Colonic mucosa (tissue), 4 donors: ENCODE measurements around the gene PRKAG2. TPM values are rescaled to one million over a fixed set of nuclear protein-coding genes. Genes with fewer than 3 reads are reported as not detected.

ENCODE experiments used
- DNase-seq: peaks from one replicate; pipeline ENCODE4 v3.0.0-alpha.2; 2020
- H3K27ac ChIP-seq: fragments of 200-600 bp; one replicate; pipeline ENCODE4 v1.8.0; 2021
- H3K27me3 ChIP-seq: fragments of 200-600 bp; one replicate; pipeline ENCODE4 v1.8.0; 2021
- H3K36me3 ChIP-seq: fragments of 200-600 bp; one replicate; pipeline ENCODE4 v1.8.0; 2021
- H3K4me1 ChIP-seq: fragments of 200-600 bp; one replicate; pipeline ENCODE4 v1.8.0; 2021; ENCODE audit warnings: mild to moderate bottlenecking
- H3K4me3 ChIP-seq: fragments of 200-600 bp; one replicate; pipeline ENCODE4 v1.8.0; 2021
- H3K9ac ChIP-seq, 2 donors: one replicate each; pipeline ENCODE4 v1.7.0; 2013; ENCODE audit warnings: control low read depth in 2 of 2, low read depth in 2 of 2, low read length in 2 of 2
- H3K9me3 ChIP-seq: fragments of 200-600 bp; one replicate; pipeline ENCODE4 v1.8.0; 2021
- intact Hi-C: fragments of 100-400 bp; cut with DNase I; formaldehyde crosslinking; loops from one replicate; pipeline ENCODE4 v1.14.1; 2022
- total RNA-seq, 2 donors: library from RNA; stranded (reverse); fragmentation: NEBNext Ultra II Directional in 1 of 2; extraction: Animal tissue kit (Norgen Biotek cat#: 25700) in 1 of 2; gene quantifications; one replicate each; pipeline ENCODE4 v1.2.1, GENCODE V29; 2021
- TF ChIP-seq, protein P1 (sequence below): fragments of 200-600 bp; IDR thresholded peaks from one replicate; pipeline ENCODE4 v1.8.0; 2022; ENCODE audit warnings: antibody characterized with exemption, mild to moderate bottlenecking
- donor health status: healthy.
- donor health status: DM: no; HTN: no; CAD: no.
- donor health status: DM: no; HTN: no; CAD: no.

The PRKAG2 gene
- total RNA-seq, 2 donors from 2014 or later = 36.3 to 42.0 TPM

DNA sequence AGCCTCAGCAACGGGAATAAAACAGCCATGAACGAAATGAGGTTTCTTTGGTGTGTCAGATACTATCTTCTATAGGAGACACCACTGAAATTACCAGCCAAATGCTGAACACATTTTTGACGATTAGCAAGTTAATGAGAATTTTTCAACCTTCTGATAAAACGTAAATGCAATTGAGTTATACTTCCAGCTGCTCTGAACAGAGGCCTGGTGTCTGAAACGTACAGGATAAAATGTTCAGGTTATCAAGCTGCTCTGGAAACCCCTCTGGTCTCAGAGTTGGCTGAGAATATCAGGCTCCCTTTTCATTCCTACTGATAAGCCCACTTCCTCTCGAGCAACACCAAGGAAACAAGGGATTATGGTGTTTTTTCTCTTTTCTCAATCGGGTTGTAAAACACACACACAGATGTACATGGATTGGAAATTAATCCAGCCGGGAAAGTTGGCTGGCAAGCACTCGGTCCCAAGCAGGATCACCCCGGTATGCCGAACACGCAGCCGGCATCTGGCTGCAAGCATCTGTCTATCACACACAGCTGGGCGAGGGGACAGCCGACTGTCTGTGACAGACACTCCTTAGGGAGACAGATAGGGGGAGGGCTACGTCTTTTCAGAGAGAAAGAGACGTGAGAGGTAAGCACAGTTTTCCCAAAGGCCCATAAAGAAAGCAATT is 171.8 kb downstream of the PRKAG2 start:
- H3K36me3 ChIP-seq = no peaks in the 10 kb centered on the region
- no peaks in the 10 kb centered on the region for H3K4me1 ChIP-seq
- TF ChIP-seq, protein P1, sequence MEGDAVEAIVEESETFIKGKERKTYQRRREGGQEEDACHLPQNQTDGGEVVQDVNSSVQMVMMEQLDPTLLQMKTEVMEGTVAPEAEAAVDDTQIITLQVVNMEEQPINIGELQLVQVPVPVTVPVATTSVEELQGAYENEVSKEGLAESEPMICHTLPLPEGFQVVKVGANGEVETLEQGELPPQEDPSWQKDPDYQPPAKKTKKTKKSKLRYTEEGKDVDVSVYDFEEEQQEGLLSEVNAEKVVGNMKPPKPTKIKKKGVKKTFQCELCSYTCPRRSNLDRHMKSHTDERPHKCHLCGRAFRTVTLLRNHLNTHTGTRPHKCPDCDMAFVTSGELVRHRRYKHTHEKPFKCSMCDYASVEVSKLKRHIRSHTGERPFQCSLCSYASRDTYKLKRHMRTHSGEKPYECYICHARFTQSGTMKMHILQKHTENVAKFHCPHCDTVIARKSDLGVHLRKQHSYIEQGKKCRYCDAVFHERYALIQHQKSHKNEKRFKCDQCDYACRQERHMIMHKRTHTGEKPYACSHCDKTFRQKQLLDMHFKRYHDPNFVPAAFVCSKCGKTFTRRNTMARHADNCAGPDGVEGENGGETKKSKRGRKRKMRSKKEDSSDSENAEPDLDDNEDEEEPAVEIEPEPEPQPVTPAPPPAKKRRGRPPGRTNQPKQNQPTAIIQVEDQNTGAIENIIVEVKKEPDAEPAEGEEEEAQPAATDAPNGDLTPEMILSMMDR = no peak
- no peaks in the 10 kb centered on the region for H3K9me3 ChIP-seq
- intact Hi-C loops = no loop called here
- no peak overlapping the region for H3K4me3 ChIP-seq
- no peaks in the 10 kb centered on the region for H3K27me3 ChIP-seq
- H3K9ac ChIP-seq = no peak overlapping the region
- DNase-seq = no peak
- H3K27ac ChIP-seq = no peak overlapping the region

DNA sequence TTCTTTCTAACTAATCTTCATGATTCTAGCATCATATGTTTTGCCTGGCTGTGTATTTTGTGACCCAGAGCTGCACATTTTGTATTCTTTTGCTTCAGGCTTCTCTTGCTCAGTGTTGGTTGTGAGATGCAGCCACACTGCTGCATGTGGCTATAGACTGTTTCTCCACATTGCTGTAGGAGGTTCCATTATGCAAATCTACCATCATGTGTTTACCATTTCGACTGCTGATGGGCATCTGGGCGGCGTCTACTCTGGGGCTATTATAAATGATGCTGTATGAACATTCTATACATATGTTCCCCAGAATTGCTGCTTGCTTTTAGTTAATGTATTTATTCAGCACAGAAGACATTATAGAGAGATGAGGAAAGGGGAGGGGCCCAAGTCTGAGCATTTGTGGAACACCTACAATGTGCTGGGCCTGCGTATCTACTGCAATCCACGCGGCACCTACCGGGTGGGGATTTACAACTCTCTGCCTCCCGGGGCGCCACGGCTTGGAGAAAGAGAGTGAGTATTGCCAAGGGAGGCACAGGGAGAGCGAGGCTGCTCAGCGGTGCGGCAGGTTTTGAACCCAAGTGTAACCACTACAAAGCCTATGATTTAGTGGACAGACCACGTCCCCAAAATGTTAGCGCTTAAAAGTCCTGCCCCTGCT is 172.5 kb downstream of the PRKAG2 start:
- no peaks in the 10 kb centered on the region for H3K4me1 ChIP-seq
- intact Hi-C loops = no loop called here
- no peak overlapping the region for H3K27ac ChIP-seq
- H3K27me3 ChIP-seq = no peaks in the 10 kb centered on the region
- no peaks in the 10 kb centered on the region for H3K9me3 ChIP-seq
- DNase-seq = no peak
- H3K9ac ChIP-seq = no peak overlapping the region
- H3K4me3 ChIP-seq = no peak overlapping the region
- H3K36me3 ChIP-seq = no peaks in the 10 kb centered on the region
- TF ChIP-seq, protein P1 = no peak

DNA sequence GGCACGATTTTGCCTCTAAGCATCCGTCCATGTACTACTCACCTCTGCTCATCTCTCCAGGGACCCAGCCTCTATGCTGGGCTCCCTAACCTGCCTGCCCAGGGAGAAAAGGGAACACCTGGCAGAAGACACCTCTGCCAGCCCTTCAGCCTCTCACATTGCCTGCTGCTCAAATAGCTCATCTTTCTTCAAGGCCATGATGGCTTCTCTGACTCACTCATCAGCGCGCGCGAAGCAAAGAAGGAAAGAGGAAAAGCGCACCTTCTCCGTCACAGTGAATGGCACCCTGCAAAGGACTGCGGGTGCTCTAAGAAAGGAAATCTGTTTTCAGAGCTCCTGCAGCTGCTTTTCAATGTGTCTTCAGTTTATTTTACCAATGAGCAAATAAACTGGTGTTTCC is 174.0 kb downstream of the PRKAG2 start:
- intact Hi-C loops = no loop called here
- Histone ChIP-seq H3K4me1 (no peaks in the 10 kb centered on the region), H3K27me3 (no peaks in the 10 kb centered on the region), H3K36me3 (no peaks in the 10 kb centered on the region), H3K9me3 (no peaks in the 10 kb centered on the region), H3K9ac (no peak overlapping the region), H3K4me3 (no peak overlapping the region), H3K27ac (no peak overlapping the region)
- TF ChIP-seq, protein P1 = no peak
- DNase-seq = no peak

DNA sequence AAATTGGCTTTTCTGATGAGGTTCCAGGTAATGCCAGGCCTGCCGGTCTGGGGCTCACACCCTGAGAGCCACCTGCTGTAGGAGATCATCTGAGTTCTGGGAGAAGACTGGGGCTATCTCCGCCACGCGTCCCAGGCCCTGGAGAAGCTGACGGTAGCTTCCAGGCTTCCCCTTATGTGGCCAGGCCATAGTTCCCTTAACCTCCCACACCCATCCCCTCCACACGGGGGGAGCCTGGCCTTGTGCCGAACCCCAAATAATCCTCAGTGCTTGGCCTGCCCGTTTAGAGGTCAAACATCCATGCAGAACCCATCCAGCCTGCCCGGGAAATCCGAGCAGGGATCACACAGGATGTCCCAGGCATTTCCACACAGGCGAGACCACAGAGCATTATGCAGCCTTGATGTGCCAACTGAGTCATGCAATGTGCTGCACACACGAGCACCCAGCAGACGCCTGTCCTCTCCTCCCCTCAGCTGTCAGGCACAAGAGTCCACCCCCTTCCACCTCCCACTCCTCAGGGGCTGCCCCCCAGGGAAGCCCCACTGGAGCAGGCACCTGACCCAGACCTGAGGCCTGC is 176.2 kb downstream of the PRKAG2 start:
- Histone ChIP-seq H3K27me3 (no peaks in the 10 kb centered on the region), H3K4me3 (no peak overlapping the region), H3K27ac (no peak overlapping the region), H3K9ac (no peak overlapping the region), H3K36me3 (no peaks in the 10 kb centered on the region), H3K4me1 (peaks cover under 1% of the 10 kb centered on the region), H3K9me3 (no peaks in the 10 kb centered on the region)
- TF ChIP-seq, protein P1 = no peak
- no peak for DNase-seq
- intact Hi-C loops = no loop called here

DNA sequence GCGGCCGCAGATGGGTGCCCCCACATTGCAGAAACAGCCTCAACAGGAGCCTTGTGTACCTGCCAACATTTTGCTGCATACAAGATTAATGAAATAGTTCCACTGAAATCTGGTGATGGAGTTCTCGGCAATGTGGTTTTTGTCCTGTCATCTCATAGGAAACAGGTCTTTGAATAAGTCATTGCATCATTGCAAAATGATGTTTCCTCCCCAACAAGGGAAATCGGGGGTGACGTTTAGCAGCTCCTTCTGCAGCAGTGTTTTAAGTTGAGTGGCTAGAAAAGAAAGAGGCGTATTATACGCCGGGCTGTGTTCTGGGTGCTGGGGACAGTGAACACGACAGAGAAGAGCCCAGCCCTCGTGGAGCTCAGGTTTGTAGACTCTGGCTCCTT is 177.0 kb downstream of the PRKAG2 start:
- Histone ChIP-seq H3K36me3 (no peaks in the 10 kb centered on the region), H3K27ac (no peak overlapping the region), H3K27me3 (no peaks in the 10 kb centered on the region), H3K9me3 (no peaks in the 10 kb centered on the region), H3K4me3 (no peak overlapping the region), H3K9ac (no peak overlapping the region), H3K4me1 (peaks cover 5% of the 10 kb centered on the region)
- no peak for DNase-seq
- intact Hi-C loops = no loop called here
- TF ChIP-seq, protein P1 = no peak
